Panc1 (cell line): ENCODE results near the gene CDC26. TPM values are rescaled to one million over a fixed set of nuclear protein-coding genes. Genes with fewer than 3 reads are reported as not detected.

Experiments
- ATAC-seq: fragments of 200-7000 bp; cut with Tn5 transposase; 2 replicates; pipeline ENCODE4 v1.9.1; 2020; ENCODE audit warnings: mild to moderate bottlenecking, moderate library complexity
- BruUV-seq: library from RNA; stranded (reverse); fragments of 400-500 nt; replicated peaks from 2 replicates; lab custom pipeline; 2021; lab: Mats Ljungman, UMichigan
- CTCF ChIA-PET: fragments of 300-600 bp; sonication (Branson Sonifier 250); formaldehyde crosslinking; loops from one replicate; lab custom pipeline; 2022; ENCODE audit warnings: antibody characterized with exemption; lab: Charles Lee
- POLR2A ChIA-PET: fragments of 300-600 bp; sonication (Branson Sonifier 250); formaldehyde crosslinking; loops from one replicate; lab custom pipeline; 2022; ENCODE audit warnings: antibody characterized with exemption; lab: Charles Lee
- DNase-seq: peaks from one replicate; pipeline ENCODE4 v3.0.0-alpha.2; 2010; ENCODE audit warnings: low read depth, low spot score
- H3K27ac ChIP-seq: 2 replicates; pipeline ENCODE4 v1.5.1; 2011; ENCODE audit warnings: mild to moderate bottlenecking, low read length, inconsistent platforms
- H3K27me3 ChIP-seq: fragments of 200-500 bp; sonication (Bioruptor generic); 2 replicates; pipeline ENCODE4 v1.6.0; 2014; ENCODE audit warnings: low read length, inconsistent platforms; ENCODE audit not compliant: control insufficient read depth, insufficient read depth
- H3K36me3 ChIP-seq: fragments of 200-500 bp; sonication (Bioruptor generic); 2 replicates; pipeline ENCODE4 v1.5.1; 2014; ENCODE audit warnings: inconsistent platforms, mild to moderate bottlenecking, low read length, moderate library complexity; ENCODE audit not compliant: control insufficient read depth, insufficient read depth
- H3K4me1 ChIP-seq: 2 replicates; pipeline ENCODE4 v1.5.1; 2011; ENCODE audit warnings: inconsistent platforms, mild to moderate bottlenecking, low read length, moderate library complexity; ENCODE audit not compliant: control insufficient read depth, insufficient read depth
- H3K4me3 ChIP-seq, 2 experiments: 2 replicates each; pipeline ENCODE4 v1.5.1; 2011 to 2012; ENCODE audit warnings: low read depth in 2 of 2, low read length in 2 of 2, mild to moderate bottlenecking in 2 of 2, inconsistent platforms in 1 of 2, moderate library complexity in 1 of 2
- H3K9me3 ChIP-seq: fragments of 200-500 bp; sonication (Bioruptor generic); 2 replicates; pipeline ENCODE4 v1.5.1; 2014; ENCODE audit warnings: low read depth, mild to moderate bottlenecking, inconsistent platforms, low read length, moderate library complexity; ENCODE audit not compliant: control insufficient read depth, insufficient read depth
- CTCF ChIP-seq: fragments of 450-650 bp; IDR thresholded peaks from 2 replicates; pipeline ENCODE4 v1.5.1; 2017; ENCODE audit warnings: mild to moderate bottlenecking
- POLR2AphosphoS5 ChIP-seq: IDR thresholded peaks from 2 replicates; pipeline ENCODE4 v1.6.1; 2012; ENCODE audit warnings: mild to moderate bottlenecking, low read depth, low read length, moderate library complexity
- REST ChIP-seq, 2 experiments: IDR thresholded peaks; 2 replicates each; pipeline ENCODE4 v1.6.1; 2011 to 2012; ENCODE audit warnings: low read depth in 2 of 2, control low read depth in 1 of 2, low read length in 1 of 2, mild to moderate bottlenecking in 1 of 2, moderate library complexity in 1 of 2; ENCODE audit not compliant: insufficient read depth in 1 of 2
- SIN3A ChIP-seq: IDR thresholded peaks from 2 replicates; pipeline ENCODE4 v1.6.1; 2012; ENCODE audit warnings: low read depth, mild to moderate bottlenecking, low read length, moderate library complexity, borderline replicate concordance; ENCODE audit not compliant: insufficient read depth
- TCF7L2 ChIP-seq: IDR thresholded peaks from 2 replicates; pipeline ENCODE4 v1.6.1; 2011; ENCODE audit warnings: mild to moderate bottlenecking, low read depth, low read length, inconsistent platforms
- in situ Hi-C: cut with HindIII; loops from 2 replicates; pipeline ENCODE4 v1.10.0; 2016; ENCODE audit warnings: low sequenced_read_pairs, low pct_unique_long_range_greater_than_20kb
- intact Hi-C: fragments of 100-400 bp; cut with micrococcal nuclease; formaldehyde crosslinking; loops from one replicate; pipeline ENCODE4 v1.10.0; 2022; ENCODE audit not compliant: unreplicated experiment
- total RNA-seq: library from RNA; stranded (reverse); gene quantifications from one replicate; pipeline ENCODE4 v1.2.1, GENCODE V29; 2021; ENCODE audit not compliant: unreplicated experiment

CDC26 gene
- total RNA-seq, 1 experiment from 2014 or later, result 19.4 TPM

- H3K4me1 ChIP-seq, result no peaks in the 10 kb centered on the region
- ATAC-seq, result no peak
- no peak for DNase-seq
- TF ChIP-seq REST (IDR thresholded peaks at IDR 0.05; ENCODE audit: insufficient read depth in 1 of 2, low read depth in 2 of 2, low read length in 1 of 2) (no peak), CTCF (no peak), POLR2AphosphoS5 (no peak), SIN3A (no peak), TCF7L2 (no peak)
- H3K27ac ChIP-seq, result no peak overlapping the region
- intact Hi-C loops, result no loop called here
- POLR2A ChIA-PET, result interaction anchor here (0.6 kb wide), 1 partner anchor 45 kb away, joined by 7 read pairs; no protein-coding TSS in a partner anchor
- no peaks in the 10 kb centered on the region for H3K9me3 ChIP-seq
- H3K36me3 ChIP-seq, result no peaks in the 10 kb centered on the region
- in situ Hi-C loops, result no loop called here
- CTCF ChIA-PET, result no interaction called here
- H3K27me3 ChIP-seq, result no peaks in the 10 kb centered on the region
- H3K4me3 ChIP-seq, result no peak overlapping the region
- no TSS peak for BruUV-seq
These were observed 44.7 kb upstream of the CDC26 start for GRCh38 chr9:113320051-113320450.

GRCh38 chr9:113319054-113319453 lies 43.7 kb upstream of the CDC26 start:
- H3K36me3 ChIP-seq, result no peaks in the 10 kb centered on the region
- H3K4me1 ChIP-seq, result no peaks in the 10 kb centered on the region
- CTCF ChIA-PET, result no interaction called here
- intact Hi-C loops (no loop called here), in situ Hi-C loops (no loop called here)
- H3K27me3 ChIP-seq, result no peaks in the 10 kb centered on the region
- ATAC-seq (no peak), DNase-seq (no peak)
- no peak overlapping the region for H3K27ac ChIP-seq
- BruUV-seq, result no TSS peak
- POLR2A ChIA-PET, result no interaction called here
- H3K4me3 ChIP-seq, result no peak overlapping the region
- no peak for TF ChIP-seq POLR2AphosphoS5
- TF ChIP-seq REST (IDR thresholded peaks at IDR 0.05; ENCODE audit: insufficient read depth in 1 of 2, low read depth in 2 of 2, low read length in 1 of 2), result no peak
- no peak for TF ChIP-seq TCF7L2
- TF ChIP-seq CTCF, result no peak
- no peak for TF ChIP-seq SIN3A
- H3K9me3 ChIP-seq, result no peaks in the 10 kb centered on the region
